Measurements from ENCODE around the gene AGPAT3. TPM values are rescaled to one million over a fixed set of nuclear protein-coding genes. Genes with fewer than 3 reads are reported as not detected.

The AGPAT3 gene
- total RNA-seq, 1 experiment from 2014 or later, result 58.3 TPM

GRCh38 chr21:43826623-43826974, 38.4 kb upstream of the AGPAT3 start:
- no TSS peak for BruUV-seq (replicated peaks)
- no peaks in the 10 kb centered on the region for H3K9me3 Mint-ChIP-seq (ENCODE audit: unreplicated experiment)
- POLR2A ChIA-PET, result interaction anchor here (0.5 to 1.7 kb wide), 3 partner anchors 22 to 940 kb away, joined by 3 to 4 read pairs (median 4); no protein-coding TSS in a partner anchor
- H3K36me3 Mint-ChIP-seq (ENCODE audit: insufficient read depth, unreplicated experiment), result no peaks in the 10 kb centered on the region
- CTCF ChIA-PET, result interaction anchor here (0.6 to 1.1 kb wide), 2 partner anchors 15 to 66 kb away, joined by 3 to 4 read pairs; no protein-coding TSS in a partner anchor
- no peak for TF ChIP-seq CTCF (IDR thresholded peaks at IDR 0.05; ENCODE audit: unreplicated experiment)
- H3K4me1 Mint-ChIP-seq (ENCODE audit: insufficient read depth, unreplicated experiment), result peaks cover 15% of the 10 kb centered on the region
- intact Hi-C loops (cut with micrococcal nuclease), result no loop called here
- no peak overlapping the region for H3K4me3 Mint-ChIP-seq (ENCODE audit: unreplicated experiment)
- peaks cover 22% of the 10 kb centered on the region for H3K27me3 Mint-ChIP-seq (ENCODE audit: insufficient read depth, unreplicated experiment)
- H3K27ac Mint-ChIP-seq (ENCODE audit: low read depth, unreplicated experiment), result peak overlapping the region; percentile 19
- DNase-seq (ENCODE audit: unreplicated experiment), result no peak

DNA sequence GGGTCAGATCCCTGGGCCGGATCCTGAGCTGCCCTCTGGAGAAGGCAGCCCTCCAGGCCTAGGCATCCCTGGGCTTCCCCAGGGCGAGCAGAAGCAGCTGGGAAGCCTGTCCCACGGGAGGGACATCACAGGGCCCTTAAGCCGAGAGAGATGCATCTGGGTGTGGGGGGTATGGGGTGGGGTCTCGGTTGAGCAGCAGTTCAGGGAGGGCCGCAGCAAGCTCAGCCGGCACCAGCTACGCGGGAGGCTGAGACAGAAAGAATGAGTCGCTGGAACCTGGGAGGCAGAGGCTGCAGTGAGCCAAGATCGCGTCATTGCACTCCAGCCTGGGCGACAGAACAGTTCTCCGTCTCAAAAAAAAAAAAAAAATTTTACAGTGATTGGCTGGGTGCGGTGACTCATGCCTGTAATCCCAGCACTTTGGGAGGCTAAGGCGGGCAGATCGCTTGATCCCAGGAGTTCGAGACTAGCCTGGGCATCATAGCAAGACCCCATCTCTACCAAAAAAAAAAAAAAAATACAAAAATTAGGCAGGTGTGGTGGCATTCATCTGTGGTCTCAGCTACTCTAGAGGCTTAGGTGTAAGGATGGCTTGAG, 37.9 kb upstream of the AGPAT3 start:
- intact Hi-C loops (cut with micrococcal nuclease), result no loop called here
- peak overlapping the region; percentile 19 for H3K27ac Mint-ChIP-seq (ENCODE audit: low read depth, unreplicated experiment)
- H3K9me3 Mint-ChIP-seq (ENCODE audit: unreplicated experiment), result no peaks in the 10 kb centered on the region
- H3K36me3 Mint-ChIP-seq (ENCODE audit: insufficient read depth, unreplicated experiment), result no peaks in the 10 kb centered on the region
- H3K27me3 Mint-ChIP-seq (ENCODE audit: insufficient read depth, unreplicated experiment), result peaks cover 22% of the 10 kb centered on the region
- H3K4me1 Mint-ChIP-seq (ENCODE audit: insufficient read depth, unreplicated experiment), result peaks cover 15% of the 10 kb centered on the region
- POLR2A ChIA-PET, result interaction anchor here (1.7 kb wide), 1 partner anchor 22 kb away, joined by 4 read pairs; no protein-coding TSS in a partner anchor
- no peak for TF ChIP-seq CTCF (IDR thresholded peaks at IDR 0.05; ENCODE audit: unreplicated experiment)
- peak; percentile 62 for DNase-seq (ENCODE audit: unreplicated experiment)
- no peak overlapping the region for H3K4me3 Mint-ChIP-seq (ENCODE audit: unreplicated experiment)
- CTCF ChIA-PET, result interaction anchor here (0.5 to 0.8 kb wide), 3 partner anchors 9 to 18 kb away, joined by 3 read pairs; no protein-coding TSS in a partner anchor
- BruUV-seq (replicated peaks), result no TSS peak

GRCh38 chr21:43829161-43829560, 35.9 kb upstream of the AGPAT3 start:
- Mint-ChIP-seq H3K9me3 (ENCODE audit: unreplicated experiment) (no peaks in the 10 kb centered on the region), H3K27ac (ENCODE audit: low read depth, unreplicated experiment) (no peak overlapping the region), H3K4me3 (ENCODE audit: unreplicated experiment) (no peak overlapping the region), H3K36me3 (ENCODE audit: insufficient read depth, unreplicated experiment) (no peaks in the 10 kb centered on the region), H3K27me3 (ENCODE audit: insufficient read depth, unreplicated experiment) (peaks cover 22% of the 10 kb centered on the region), H3K4me1 (ENCODE audit: insufficient read depth, unreplicated experiment) (peaks cover 15% of the 10 kb centered on the region)
- ChIA-PET POLR2A (no interaction called here), CTCF (no interaction called here)
- BruUV-seq (replicated peaks), result no TSS peak
- DNase-seq (ENCODE audit: unreplicated experiment), result no peak
- intact Hi-C loops (cut with micrococcal nuclease), result no loop called here
- no peak for TF ChIP-seq CTCF (IDR thresholded peaks at IDR 0.05; ENCODE audit: unreplicated experiment)

- Mint-ChIP-seq H3K9me3 (ENCODE audit: unreplicated experiment) (no peaks in the 10 kb centered on the region), H3K36me3 (ENCODE audit: insufficient read depth, unreplicated experiment) (no peaks in the 10 kb centered on the region), H3K4me3 (ENCODE audit: unreplicated experiment) (no peak overlapping the region), H3K27me3 (ENCODE audit: insufficient read depth, unreplicated experiment) (peaks cover 22% of the 10 kb centered on the region), H3K4me1 (ENCODE audit: insufficient read depth, unreplicated experiment) (peaks cover 11% of the 10 kb centered on the region), H3K27ac (ENCODE audit: low read depth, unreplicated experiment) (no peak overlapping the region)
- no TSS peak for BruUV-seq (replicated peaks)
- no peak for TF ChIP-seq CTCF (IDR thresholded peaks at IDR 0.05; ENCODE audit: unreplicated experiment)
- DNase-seq (ENCODE audit: unreplicated experiment), result no peak
- intact Hi-C loops (cut with micrococcal nuclease), result no loop called here
- ChIA-PET POLR2A (no interaction called here), CTCF (no interaction called here)
These were observed 35.4 kb upstream of the AGPAT3 start for GRCh38 chr21:43829575-43830119.

Measured in MCF 10A (cell line).